GM18858 (cell line): ENCODE measurements around the gene IL17RE.

Experiments
- ATAC-seq: cut with Tn5 transposase; IDR thresholded peaks from one replicate; pipeline ENCODE4 v1.9.1; 2021; ENCODE audit not compliant: unreplicated experiment

IL17RE gene

GRCh38 chr3:9951598-9951961, 48.9 kb downstream of the IL17RE start:
- no peak for ATAC-seq

- peak; percentile 59 for ATAC-seq
Measured at GRCh38 chr3:9951962-9952805, 49.5 kb downstream of the IL17RE start, which contains the start of gene PRRT3. TSS of gene PRRT3 (minus strand) at chr3:9952408. CDS start at chr3:9950115, 2,293 bp downstream.

DNA sequence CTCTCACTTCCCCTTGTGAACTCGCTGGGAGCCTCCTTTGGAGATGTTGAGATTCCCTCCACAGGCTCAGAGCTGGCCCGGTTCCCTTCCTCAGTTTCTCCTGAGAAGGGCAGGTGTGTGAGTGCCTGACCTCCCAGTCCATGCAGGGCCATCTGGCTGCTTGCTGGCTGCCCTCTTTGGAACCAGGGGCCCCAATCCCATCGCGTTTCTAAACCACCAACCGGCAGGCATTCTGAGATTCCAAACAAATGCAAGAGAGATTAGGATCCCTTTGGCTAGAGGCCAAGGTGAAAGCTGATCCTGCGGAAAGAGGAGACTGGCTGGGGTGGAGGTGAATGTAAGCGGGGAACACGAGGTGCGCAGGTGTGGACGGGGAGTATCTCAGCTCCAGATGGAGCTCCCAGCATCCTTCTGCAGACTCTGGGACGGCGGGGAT, 52.4 kb downstream of the IL17RE start:
- no peak for ATAC-seq

GRCh38 chr3:9955611-9956352, 53.1 kb downstream of the IL17RE start:
- no peak for ATAC-seq

GRCh38 chr3:9957214-9957613, 54.6 kb downstream of the IL17RE start:
- no peak for ATAC-seq

DNA sequence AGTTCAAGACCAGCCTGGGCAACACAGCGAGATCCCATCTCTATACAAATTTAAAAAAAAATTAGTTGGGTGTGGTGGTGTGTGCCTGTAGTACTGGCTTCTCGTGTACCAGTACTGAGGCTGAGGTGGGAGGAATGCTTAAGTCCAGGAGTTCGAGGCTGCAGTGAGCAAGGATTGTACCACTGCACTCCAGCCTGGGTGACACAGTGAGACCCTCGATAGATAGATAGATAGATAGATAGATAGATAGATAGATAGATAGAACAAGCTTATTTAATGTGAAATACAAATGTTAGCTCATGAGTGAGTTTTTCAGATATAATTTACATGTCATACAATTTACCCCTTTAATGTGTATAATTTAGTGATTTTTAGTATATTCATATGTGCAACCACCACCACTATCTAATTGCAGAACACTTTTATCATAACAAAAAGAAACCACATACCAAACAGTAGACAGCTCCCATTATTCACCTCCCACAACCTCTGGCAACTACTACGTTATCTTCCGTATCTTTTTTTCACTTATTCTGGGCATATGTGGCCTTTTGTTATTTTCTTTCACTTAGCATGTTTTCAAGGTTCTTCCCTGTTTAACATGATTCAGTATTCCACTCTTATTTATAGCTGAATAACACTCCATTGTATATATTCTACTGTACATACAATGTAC, 62.7 kb downstream of the IL17RE start:
- no peak for ATAC-seq
